ENCODE measurements around the gene NRTN.
A peak's percentile ranks its signal among the peaks of the same experiment; 100 is the strongest.

Gene NRTN

GRCh38 chr19:5793188-5793587 is 11.7 kb upstream of the NRTN start:
- Mint-ChIP-seq H3K36me3 (ENCODE audit: low read depth) (peaks cover 11% of the 10 kb centered on the region), H3K27me3 (ENCODE audit: low read depth) (peaks cover 4% of the 10 kb centered on the region), H3K27ac (no peak overlapping the region), H3K9me3 (peaks cover 2% of the 10 kb centered on the region), H3K4me3 (peak overlapping the region in 2 of 3 experiments; percentile 19 to 21), H3K4me1 (peaks cover 6% of the 10 kb centered on the region)
- no peak for TF ChIP-seq CTCF (IDR thresholded peaks at IDR 0.05; ENCODE audit: unreplicated experiment in 3 of 3)

GRCh38 chr19:5795382-5795919 is 9.4 kb upstream of the NRTN start:
- no peak for TF ChIP-seq CTCF (IDR thresholded peaks at IDR 0.05; ENCODE audit: unreplicated experiment in 3 of 3)
- H3K4me3 Mint-ChIP-seq, result no peak overlapping the region

GRCh38 chr19:5798244-5798643 is 6.6 kb upstream of the NRTN start:
- Mint-ChIP-seq H3K27me3 (ENCODE audit: low read depth) (peaks cover 6% of the 10 kb centered on the region), H3K9me3 (no peaks in the 10 kb centered on the region), H3K36me3 (ENCODE audit: low read depth) (no peaks in the 10 kb centered on the region), H3K4me1 (peaks cover 22% of the 10 kb centered on the region), H3K27ac (no peak overlapping the region), H3K4me3 (no peak overlapping the region)
- no peak for TF ChIP-seq CTCF (IDR thresholded peaks at IDR 0.05; ENCODE audit: unreplicated experiment in 3 of 3)

More at GRCh38 chr19:5795382-5795919, 9.4 kb upstream of the NRTN start:
- H3K27me3 Mint-ChIP-seq (ENCODE audit: low read depth), result peaks cover 4% of the 10 kb centered on the region
- H3K36me3 Mint-ChIP-seq (ENCODE audit: low read depth), result peaks cover 1% of the 10 kb centered on the region
- H3K4me1 Mint-ChIP-seq, result peaks cover 12% of the 10 kb centered on the region
- H3K27ac Mint-ChIP-seq, result no peak overlapping the region
- peaks cover 2% of the 10 kb centered on the region for H3K9me3 Mint-ChIP-seq

GRCh38 chr19:5799247-5800241 is 5.3 kb upstream of the NRTN start:
- no peak overlapping the region for H3K4me3 Mint-ChIP-seq
- TF ChIP-seq CTCF (IDR thresholded peaks at IDR 0.05; ENCODE audit: unreplicated experiment in 3 of 3), result no peak
- peak overlapping the region; percentile 64 to 86 (median 72) for H3K27ac Mint-ChIP-seq
- peaks cover 19% of the 10 kb centered on the region for H3K27me3 Mint-ChIP-seq (ENCODE audit: low read depth)
- no peaks in the 10 kb centered on the region for H3K36me3 Mint-ChIP-seq (ENCODE audit: low read depth)
- H3K4me1 Mint-ChIP-seq, result peaks cover 26% of the 10 kb centered on the region
- no peaks in the 10 kb centered on the region for H3K9me3 Mint-ChIP-seq

- H3K4me3 Mint-ChIP-seq, result no peak overlapping the region
These were observed 4.3 kb upstream of the NRTN start for GRCh38 chr19:5800361-5801270.

More at GRCh38 chr19:5800361-5801270, 4.3 kb upstream of the NRTN start:
- Mint-ChIP-seq H3K27ac (no peak overlapping the region), H3K36me3 (ENCODE audit: low read depth) (no peaks in the 10 kb centered on the region), H3K4me1 (peaks cover 26% of the 10 kb centered on the region), H3K9me3 (no peaks in the 10 kb centered on the region), H3K27me3 (ENCODE audit: low read depth) (peaks cover 24% of the 10 kb centered on the region)
- TF ChIP-seq CTCF (IDR thresholded peaks at IDR 0.05; ENCODE audit: unreplicated experiment in 3 of 3), result no peak

All from nephron (organoid).